ENCODE measurements around the gene TRIM66.

GRCh38 chr11:8646873-8647272 lies 35.6 kb downstream of the TRIM66 start:
- TF ChIP-seq CTCF (IDR thresholded peaks at IDR 0.05) (no peak), POLR2A (IDR thresholded peaks at IDR 0.05) (no peak)
